WTC11 (cell line): ENCODE results near the gene C14orf132.

Source experiments
- CTCF ChIP-seq: fragments of 200-600 bp; IDR thresholded peaks from 2 replicates; pipeline ENCODE4 v1.8.0; 2022; ENCODE audit warnings: antibody characterized with exemption
- TCF7 ChIP-seq: sonication (generic); formaldehyde crosslinking; IDR thresholded peaks from 2 replicates; pipeline ENCODE4 v1.8.0; 2022; ENCODE audit warnings: mild to moderate bottlenecking, low read depth, missing genetic modification reagents, moderate library complexity
- ZNF232 ChIP-seq: sonication (generic); formaldehyde crosslinking; IDR thresholded peaks from 2 replicates; pipeline ENCODE4 v1.8.0; 2022; ENCODE audit warnings: mild to moderate bottlenecking, missing genetic modification reagents

- TF ChIP-seq TCF7 (CRISPR knock-in tag): no peak
- no peak for TF ChIP-seq CTCF
- TF ChIP-seq ZNF232 (CRISPR knock-in tag): no peak
These were observed 42.7 kb downstream of the C14orf132 start for GRCh38 chr14:96081767-96082400.
